ENCODE results near the gene CST7. TPM values are rescaled to one million over a fixed set of nuclear protein-coding genes. Genes with fewer than 3 reads are reported as not detected.

Gene CST7
- total RNA-seq, 2 experiments from 2014 or later, result 10.7 to 14.0 TPM

DNA sequence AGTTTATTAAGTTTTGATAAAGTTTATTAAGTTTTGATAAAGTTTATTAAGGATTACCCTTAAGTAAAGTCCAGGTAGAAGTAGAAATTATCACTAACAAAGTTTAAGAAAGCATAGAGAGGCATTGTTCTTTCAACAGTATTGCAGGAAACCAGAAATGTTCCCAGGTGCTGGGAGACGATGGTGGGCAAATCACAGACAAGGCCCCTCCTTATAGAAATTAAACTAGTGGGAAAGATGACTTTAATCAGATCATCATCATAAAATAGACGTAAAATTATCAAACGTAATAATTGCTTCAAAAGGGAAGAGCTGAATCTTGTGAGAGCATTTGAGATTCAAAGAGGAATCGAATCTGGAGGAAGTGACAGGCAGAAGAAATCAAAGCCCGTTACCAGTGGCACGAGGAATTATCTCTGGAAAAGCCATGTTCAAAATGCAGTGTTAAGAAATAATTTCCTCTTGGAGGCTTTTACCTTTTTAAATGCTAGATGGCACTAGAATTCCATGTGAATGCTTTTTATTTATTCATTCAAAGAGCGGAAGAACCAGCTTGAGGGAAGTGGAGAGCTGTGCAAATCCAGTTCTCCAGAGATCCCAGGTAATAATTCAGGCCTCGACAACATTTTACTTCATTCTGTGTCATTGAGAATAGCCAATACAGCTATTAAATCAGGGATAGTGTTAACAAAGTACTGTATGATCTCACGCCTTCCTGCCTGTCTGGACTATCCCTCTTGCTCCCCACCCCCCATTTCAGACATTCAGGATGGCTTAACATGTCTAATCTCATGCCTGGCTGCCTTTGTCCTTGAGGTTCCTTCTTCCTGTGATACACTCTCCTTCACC is 44.5 kb downstream of the CST7 start:
- ChIA-PET CTCF (interaction anchor here (0.7 to 4.0 kb wide), 21 partner anchors 11 to 414 kb away, joined by 3 to 96 read pairs (median 5); partner anchors contain the start of genes GINS1, PYGB and VSX1), POLR2A (no interaction called here)
- intact Hi-C loops (cut with DNase I, micrococcal nuclease), result loop anchor here (2.0 to 10.0 kb wide), 11 partner anchors 89 to 1641 kb away; partner anchors contain the start of genes VSX1 (in 2 of the 2), ABHD12 (in 1 of the 2), ENTPD6 (in 1 of the 2) and GINS1 (in 1 of the 2)
- no peaks in the 10 kb centered on the region for H3K27me3 Mint-ChIP-seq
- DNase-seq, result no peak
- no peak for ATAC-seq
- no peaks in the 10 kb centered on the region for H3K9me3 Mint-ChIP-seq (ENCODE audit: low read depth)
- H3K36me3 Mint-ChIP-seq (ENCODE audit: low read depth), result peaks cover 8% of the 10 kb centered on the region
- H3K4me1 Mint-ChIP-seq, result peaks cover 41% of the 10 kb centered on the region
- peak overlapping the region; percentile 91 for H3K27ac Mint-ChIP-seq
- peak overlapping the region; percentile 97 for H3K4me3 Mint-ChIP-seq

- ChIA-PET CTCF (interaction anchor here (0.7 to 4.0 kb wide), 21 partner anchors 10 to 413 kb away, joined by 3 to 96 read pairs (median 5); partner anchors contain the start of genes GINS1, PYGB and VSX1), POLR2A (interaction anchor here (0.7 kb wide), 1 partner anchor 67 kb away, joined by 4 read pairs; no protein-coding TSS in a partner anchor)
- intact Hi-C loops (cut with DNase I, micrococcal nuclease), result loop anchor here (2.0 to 10.0 kb wide), 10 partner anchors 88 to 1642 kb away; partner anchors contain the start of genes VSX1 (in 2 of the 2), ABHD12 (in 1 of the 2), ENTPD6 (in 1 of the 2) and GINS1 (in 1 of the 2)
- no peak for DNase-seq
- Mint-ChIP-seq H3K27ac (peak overlapping the region; percentile 38), H3K27me3 (no peaks in the 10 kb centered on the region), H3K9me3 (ENCODE audit: low read depth) (no peaks in the 10 kb centered on the region), H3K36me3 (ENCODE audit: low read depth) (peaks cover 6% of the 10 kb centered on the region), H3K4me3 (peak overlapping the region; percentile 34), H3K4me1 (peaks cover 38% of the 10 kb centered on the region)
- ATAC-seq, result no peak
These were observed 45.1 kb downstream of the CST7 start for GRCh38 chr20:24994186-24994465.

- peak; percentile 89 for DNase-seq
- Mint-ChIP-seq H3K4me3 (no peak overlapping the region), H3K36me3 (ENCODE audit: low read depth) (peaks cover 4% of the 10 kb centered on the region), H3K27me3 (no peaks in the 10 kb centered on the region), H3K27ac (no peak overlapping the region), H3K9me3 (ENCODE audit: low read depth) (no peaks in the 10 kb centered on the region), H3K4me1 (peaks cover 36% of the 10 kb centered on the region)
- CTCF ChIA-PET, result interaction anchor here (0.6 to 4.0 kb wide), 25 partner anchors 10 to 413 kb away, joined by 3 to 96 read pairs (median 5); partner anchors contain the start of genes GINS1 and VSX1
- peak; percentile 40 for ATAC-seq
- POLR2A ChIA-PET, result interaction anchor here (0.7 kb wide), 1 partner anchor 67 kb away, joined by 4 read pairs; no protein-coding TSS in a partner anchor
- intact Hi-C loops (cut with DNase I, micrococcal nuclease), result loop anchor here (1.0 to 10.0 kb wide), 13 partner anchors 71 to 1642 kb away; partner anchors contain the start of genes VSX1 (in 2 of the 2), ABHD12 (in 1 of the 2), ENTPD6 (in 1 of the 2) and GINS1 (in 1 of the 2)
These were observed 45.6 kb downstream of the CST7 start for GRCh38 chr20:24994470-24995368.

DNA sequence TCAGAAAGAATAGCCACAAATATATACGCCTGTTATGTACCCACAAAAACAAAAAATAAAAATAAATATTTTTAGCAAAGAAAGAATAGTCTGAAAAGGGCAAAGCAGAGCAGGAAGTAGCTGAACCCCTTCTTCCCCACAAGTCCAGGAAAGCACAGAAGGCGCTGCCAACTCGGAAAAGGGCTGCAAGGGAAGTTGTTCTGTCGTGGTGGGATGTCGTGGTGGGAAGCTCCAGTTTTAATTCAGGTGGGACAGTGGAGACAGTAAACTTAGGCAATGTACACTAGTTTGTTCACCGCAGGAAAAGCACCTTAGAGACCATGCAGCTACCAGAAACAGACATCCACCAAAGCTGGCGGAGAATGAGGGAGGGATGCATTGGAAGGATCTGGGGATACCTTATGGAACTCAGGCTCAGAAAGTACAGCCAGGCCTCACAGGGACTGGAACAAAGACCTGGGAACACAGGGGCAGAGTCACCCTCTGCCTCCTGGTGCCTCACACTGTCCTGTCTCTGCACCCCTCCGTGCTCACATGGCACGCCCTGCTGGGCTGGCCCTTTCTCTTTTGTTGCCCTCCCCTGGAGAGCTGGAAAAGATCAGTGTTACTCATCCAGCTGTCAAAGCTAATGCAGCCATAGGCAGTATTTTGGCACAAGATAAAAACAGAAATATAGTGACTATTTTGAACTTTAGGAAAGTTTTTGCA is 46.8 kb downstream of the CST7 start:
- ATAC-seq (no peak), DNase-seq (no peak)
- intact Hi-C loops (cut with DNase I, micrococcal nuclease), result loop anchor here (1.0 to 10.0 kb wide), 5 partner anchors 69 to 629 kb away; partner anchors contain the start of gene NANP (in 1 of the 2)
- Mint-ChIP-seq H3K4me3 (no peak overlapping the region), H3K27me3 (no peaks in the 10 kb centered on the region), H3K36me3 (ENCODE audit: low read depth) (peaks cover 2% of the 10 kb centered on the region), H3K9me3 (ENCODE audit: low read depth) (no peaks in the 10 kb centered on the region), H3K4me1 (peaks cover 29% of the 10 kb centered on the region), H3K27ac (no peak overlapping the region)
- CTCF ChIA-PET, result interaction anchor here (0.6 to 4.0 kb wide), 12 partner anchors 9 to 474 kb away, joined by 3 to 96 read pairs (median 4); no protein-coding TSS in a partner anchor
- POLR2A ChIA-PET, result no interaction called here

GRCh38 chr20:24996449-24997377 is 47.6 kb downstream of the CST7 start:
- Mint-ChIP-seq H3K9me3 (ENCODE audit: low read depth) (no peaks in the 10 kb centered on the region), H3K27ac (no peak overlapping the region), H3K27me3 (no peaks in the 10 kb centered on the region), H3K4me3 (no peak overlapping the region), H3K4me1 (peaks cover 22% of the 10 kb centered on the region), H3K36me3 (ENCODE audit: low read depth) (peaks cover under 1% of the 10 kb centered on the region)
- ChIA-PET POLR2A (no interaction called here), CTCF (interaction anchor here (0.6 to 4.0 kb wide), 8 partner anchors 8 to 474 kb away, joined by 3 to 96 read pairs (median 4); no protein-coding TSS in a partner anchor)
- DNase-seq (no peak), ATAC-seq (no peak)
- intact Hi-C loops (cut with DNase I, micrococcal nuclease), result loop anchor here in 1 of 2 experiments (10.0 kb wide), 1 partner anchor 628 kb away; the partner anchor contains the start of gene NANP

GRCh38 chr20:24998121-24998520 is 49.1 kb downstream of the CST7 start:
- ChIA-PET CTCF (interaction anchor here (0.8 kb wide), 2 partner anchors 65 to 84 kb away, joined by 3 to 4 read pairs; no protein-coding TSS in a partner anchor), POLR2A (no interaction called here)
- H3K4me1 Mint-ChIP-seq, result peaks cover 22% of the 10 kb centered on the region
- peaks cover 9% of the 10 kb centered on the region for H3K36me3 Mint-ChIP-seq (ENCODE audit: low read depth)
- H3K27me3 Mint-ChIP-seq, result no peaks in the 10 kb centered on the region
- no peak for DNase-seq
- ATAC-seq, result no peak
- no peak overlapping the region for H3K27ac Mint-ChIP-seq
- no peak overlapping the region for H3K4me3 Mint-ChIP-seq
- no peaks in the 10 kb centered on the region for H3K9me3 Mint-ChIP-seq (ENCODE audit: low read depth)
- intact Hi-C loops (cut with DNase I, micrococcal nuclease), result loop anchor here in 1 of 2 experiments (10.0 kb wide), 1 partner anchor 627 kb away; the partner anchor contains the start of gene NANP

- no peaks in the 10 kb centered on the region for H3K27me3 Mint-ChIP-seq
- intact Hi-C loops (cut with DNase I, micrococcal nuclease), result loop anchor here in 1 of 2 experiments (10.0 kb wide), 1 partner anchor 626 kb away; the partner anchor contains the start of gene NANP
- H3K9me3 Mint-ChIP-seq (ENCODE audit: low read depth), result no peaks in the 10 kb centered on the region
- ATAC-seq (no peak), DNase-seq (no peak)
- H3K36me3 Mint-ChIP-seq (ENCODE audit: low read depth), result peaks cover 9% of the 10 kb centered on the region
- ChIA-PET POLR2A (no interaction called here), CTCF (interaction anchor here (0.5 to 0.8 kb wide), 2 partner anchors 64 to 92 kb away, joined by 3 to 4 read pairs; no protein-coding TSS in a partner anchor)
- peaks cover 16% of the 10 kb centered on the region for H3K4me1 Mint-ChIP-seq
- H3K4me3 Mint-ChIP-seq, result no peak overlapping the region
- no peak overlapping the region for H3K27ac Mint-ChIP-seq
These were observed 49.8 kb downstream of the CST7 start for GRCh38 chr20:24998631-24999445.

GRCh38 chr20:24999568-24999967 is 50.5 kb downstream of the CST7 start:
- Mint-ChIP-seq H3K36me3 (ENCODE audit: low read depth) (peaks cover 9% of the 10 kb centered on the region), H3K4me1 (peaks cover 11% of the 10 kb centered on the region), H3K27ac (no peak overlapping the region), H3K4me3 (no peak overlapping the region), H3K27me3 (no peaks in the 10 kb centered on the region), H3K9me3 (ENCODE audit: low read depth) (no peaks in the 10 kb centered on the region)
- DNase-seq (no peak), ATAC-seq (no peak)
- ChIA-PET POLR2A (no interaction called here), CTCF (interaction anchor here (0.5 to 0.6 kb wide), 2 partner anchors 92 to 151 kb away, joined by 3 read pairs; no protein-coding TSS in a partner anchor)
- intact Hi-C loops (cut with DNase I, micrococcal nuclease), result loop anchor here in 1 of 2 experiments (10.0 kb wide), 1 partner anchor 625 kb away; the partner anchor contains the start of gene NANP

DNA sequence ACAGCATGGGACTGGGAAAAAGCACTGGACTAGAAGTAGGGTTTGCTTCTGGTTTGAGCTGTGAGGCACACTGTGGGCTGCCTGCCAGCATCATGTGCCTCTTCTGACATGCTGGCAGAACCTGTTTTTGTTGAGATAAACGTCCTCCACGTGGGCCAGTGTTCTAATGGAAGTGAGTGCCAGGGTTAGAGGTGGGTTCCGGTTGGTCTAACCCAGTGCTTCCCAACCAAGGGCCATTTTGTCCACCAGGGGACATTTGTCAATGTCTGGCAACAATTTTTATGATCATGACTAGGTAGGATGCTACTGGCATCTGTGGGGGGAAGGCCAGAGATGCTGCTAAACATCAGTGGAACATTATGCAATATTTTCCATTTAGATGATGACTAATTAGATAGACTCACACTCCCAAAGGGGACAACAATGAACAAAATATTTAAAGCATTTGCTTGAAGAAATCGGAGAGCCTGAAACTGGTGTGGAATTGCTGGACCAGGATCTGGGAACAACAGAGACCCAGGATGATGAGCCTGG is 51.3 kb downstream of the CST7 start:
- Mint-ChIP-seq H3K36me3 (ENCODE audit: low read depth) (peaks cover 9% of the 10 kb centered on the region), H3K27me3 (no peaks in the 10 kb centered on the region), H3K4me1 (peaks cover 4% of the 10 kb centered on the region), H3K9me3 (ENCODE audit: low read depth) (no peaks in the 10 kb centered on the region), H3K27ac (no peak overlapping the region), H3K4me3 (no peak overlapping the region)
- ATAC-seq (peak; percentile 23), DNase-seq (no peak)
- ChIA-PET POLR2A (no interaction called here), CTCF (no interaction called here)
- intact Hi-C loops (cut with DNase I, micrococcal nuclease), result no loop called here
